Measurements from ENCODE around the gene TP53RK. TPM values are rescaled to one million over a fixed set of nuclear protein-coding genes. Genes with fewer than 3 reads are reported as not detected.

TP53RK gene
- total RNA-seq, 1 experiment from 2014 or later = 20.6 TPM

- CTCF ChIA-PET = no interaction called here
- no peaks in the 10 kb centered on the region for H3K9me3 ChIP-seq (ENCODE audit: low read depth, low read length, poor library complexity, severe bottlenecking)
- peaks cover 4% of the 10 kb centered on the region for H3K4me1 ChIP-seq (ENCODE audit: insufficient read depth, low read length, poor library complexity, severe bottlenecking)
- TF ChIP-seq CTCF (conservative IDR thresholded peaks at IDR 0.05; ENCODE audit: low read depth, low read length) = no peak
- TF ChIP-seq EZH2 (IDR thresholded peaks at IDR 0.05; ENCODE audit: borderline replicate concordance, low read depth, low read length, poor library complexity, severe bottlenecking) = no peak
- no TSS peak for BruUV-seq (replicated peaks)
- no peak overlapping the region for H3K27ac ChIP-seq (ENCODE audit: low read depth, low read length, poor library complexity, severe bottlenecking)
- H3K27me3 ChIP-seq (replicated peaks; ENCODE audit: insufficient read depth, low read depth, low read length, poor library complexity) = no peaks in the 10 kb centered on the region
- DNase-seq (ENCODE audit: low spot score) = no peak
- POLR2A ChIA-PET (ENCODE audit: low non-redundant PET) = no interaction called here
- intact Hi-C loops (cut with micrococcal nuclease; ENCODE audit: unreplicated experiment) = loop anchor here (10.0 kb wide), 1 partner anchor 549 kb away; no protein-coding TSS in a partner anchor
- H3K4me3 ChIP-seq (ENCODE audit: low read depth, low read length, poor library complexity, severe bottlenecking) = no peak overlapping the region
- H3K36me3 ChIP-seq (ENCODE audit: insufficient read depth, low read length, poor library complexity, severe bottlenecking) = peaks cover 28% of the 10 kb centered on the region
These were observed 5.6 kb downstream of the TP53RK start for GRCh38 chr20:46683668-46683938.

GRCh38 chr20:46683011-46683667 is 6.1 kb downstream of the TP53RK start:
- Histone ChIP-seq H3K27ac (ENCODE audit: low read depth, low read length, poor library complexity, severe bottlenecking) (no peak overlapping the region), H3K27me3 (replicated peaks; ENCODE audit: insufficient read depth, low read depth, low read length, poor library complexity) (no peaks in the 10 kb centered on the region), H3K9me3 (ENCODE audit: low read depth, low read length, poor library complexity, severe bottlenecking) (no peaks in the 10 kb centered on the region), H3K36me3 (ENCODE audit: insufficient read depth, low read length, poor library complexity, severe bottlenecking) (peaks cover 28% of the 10 kb centered on the region), H3K4me3 (ENCODE audit: low read depth, low read length, poor library complexity, severe bottlenecking) (no peak overlapping the region), H3K4me1 (ENCODE audit: insufficient read depth, low read length, poor library complexity, severe bottlenecking) (peaks cover 4% of the 10 kb centered on the region)
- ChIA-PET POLR2A (ENCODE audit: low non-redundant PET) (no interaction called here), CTCF (no interaction called here)
- intact Hi-C loops (cut with micrococcal nuclease; ENCODE audit: unreplicated experiment) = loop anchor here (10.0 kb wide), 1 partner anchor 548 kb away; no protein-coding TSS in a partner anchor
- DNase-seq (ENCODE audit: low spot score) = no peak
- BruUV-seq (replicated peaks) = no TSS peak
- TF ChIP-seq EZH2 (IDR thresholded peaks at IDR 0.05; ENCODE audit: borderline replicate concordance, low read depth, low read length, poor library complexity, severe bottlenecking) (no peak), CTCF (conservative IDR thresholded peaks at IDR 0.05; ENCODE audit: low read depth, low read length) (no peak)

- intact Hi-C loops (cut with micrococcal nuclease; ENCODE audit: unreplicated experiment) = loop anchor here (10.0 kb wide), 1 partner anchor 547 kb away; no protein-coding TSS in a partner anchor
- Histone ChIP-seq H3K9me3 (ENCODE audit: low read depth, low read length, poor library complexity, severe bottlenecking) (no peaks in the 10 kb centered on the region), H3K4me3 (ENCODE audit: low read depth, low read length, poor library complexity, severe bottlenecking) (no peak overlapping the region), H3K27me3 (replicated peaks; ENCODE audit: insufficient read depth, low read depth, low read length, poor library complexity) (no peaks in the 10 kb centered on the region), H3K27ac (ENCODE audit: low read depth, low read length, poor library complexity, severe bottlenecking) (no peak overlapping the region), H3K4me1 (ENCODE audit: insufficient read depth, low read length, poor library complexity, severe bottlenecking) (peaks cover 4% of the 10 kb centered on the region), H3K36me3 (ENCODE audit: insufficient read depth, low read length, poor library complexity, severe bottlenecking) (peaks cover 28% of the 10 kb centered on the region)
- DNase-seq (ENCODE audit: low spot score) = no peak
- ChIA-PET CTCF (no interaction called here), POLR2A (ENCODE audit: low non-redundant PET) (no interaction called here)
- TF ChIP-seq EZH2 (IDR thresholded peaks at IDR 0.05; ENCODE audit: borderline replicate concordance, low read depth, low read length, poor library complexity, severe bottlenecking) = no peak
- TF ChIP-seq CTCF (conservative IDR thresholded peaks at IDR 0.05; ENCODE audit: low read depth, low read length) = no peak
- BruUV-seq (replicated peaks) = no TSS peak
These were observed 7.0 kb downstream of the TP53RK start for GRCh38 chr20:46682063-46682821.
